Adipose tissue (tissue), 3 donors: Measurements from ENCODE around the gene DLG2. TPM values are rescaled to one million over a fixed set of nuclear protein-coding genes. Genes with fewer than 3 reads are reported as not detected.

ENCODE experiments used
- H3K27ac ChIP-seq: one replicate; pipeline ENCODE4 v1.5.1; 2013; ENCODE audit warnings: low read depth, low read length
- WGBS, 3 donors: extraction: QIAGEN DNeasy Blood & Tissue Kit; methylation state at CpG; one replicate each; pipeline ENCODE4 v1.1.7; 2013; 5-methylcytosine and 5-hydroxymethylcytosine counted together
- polyA plus RNA-seq, 3 donors: library from polyadenylated mRNA; stranded (reverse); fragments of 200-250 nt; gene quantifications; one replicate each; pipeline ENCODE4 v1.2.3, GENCODE V29; 2013
- donor health status: healthy with polysubstance abuse.
- donor health status: Bipolar disorder and iron deficiency.
- donor health status: healthy.

Gene DLG2
- polyA plus RNA-seq, 3 donors, result 0.51 to 1.7 (median 0.91) TPM

- 47 to 49% (median 49%) methylated on average over 2 of the region's 2 CpGs for WGBS, 3 donors
- H3K27ac ChIP-seq, result no peak overlapping the region
These were observed 1810.5 kb downstream of the DLG2 start for GRCh38 chr11:83816572-83817187.

- no peak overlapping the region for H3K27ac ChIP-seq
- WGBS, 3 donors, result 57 to 62% (median 60%) methylated on average over 1 of the region's 1 CpG
These were observed 1811.4 kb downstream of the DLG2 start for GRCh38 chr11:83815736-83816135.

DNA sequence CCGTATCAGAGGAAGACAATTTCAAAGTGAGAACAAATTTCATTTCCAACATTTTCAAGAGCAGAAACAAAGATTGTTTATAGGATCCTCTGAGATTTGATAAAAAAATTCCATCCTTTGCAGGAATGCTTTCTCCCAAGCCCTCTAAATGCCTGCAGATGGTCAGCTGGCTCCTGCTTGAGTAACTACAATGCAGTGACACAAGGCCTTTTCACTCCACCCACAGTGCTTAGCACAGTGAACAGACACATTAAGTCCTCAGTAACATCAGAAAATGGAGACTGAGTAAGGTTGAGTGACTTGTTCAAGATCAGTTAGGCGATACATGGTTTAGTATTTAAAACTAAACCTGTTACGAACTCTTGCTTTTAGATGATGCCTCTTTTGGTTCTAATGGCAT lies 1813.8 kb downstream of the DLG2 start:
- 74 to 97% (median 94%) methylated on average over 3 of the region's 3 CpGs for WGBS, 3 donors
- H3K27ac ChIP-seq, result no peak overlapping the region

DNA sequence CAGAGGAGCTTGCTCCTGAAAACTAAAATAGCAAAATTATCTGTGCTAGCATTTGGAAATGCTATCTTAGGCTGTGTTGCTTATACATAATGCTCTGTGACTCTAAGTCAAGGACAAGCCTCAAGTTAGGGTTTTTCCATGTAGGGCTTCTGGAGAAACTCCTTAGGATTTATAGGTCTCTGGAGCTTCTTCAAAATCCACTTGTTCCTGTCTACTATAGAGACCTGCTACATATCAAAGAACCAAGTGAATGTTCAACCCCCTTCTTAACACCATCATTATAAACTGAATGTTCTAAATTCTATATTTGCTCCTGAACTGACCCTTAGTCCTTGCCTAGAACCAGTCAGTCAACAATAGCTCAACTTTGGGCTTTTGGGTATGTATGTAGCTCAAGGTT lies 1817.9 kb downstream of the DLG2 start:
- H3K27ac ChIP-seq, result no peak overlapping the region

- no peak overlapping the region for H3K27ac ChIP-seq
- WGBS, 3 donors, result 85 to 92% (median 90%) methylated on average over 1 of the region's 1 CpG
These were observed 1825.3 kb downstream of the DLG2 start for GRCh38 chr11:83801799-83802198.

GRCh38 chr11:83793310-83793709 lies 1833.8 kb downstream of the DLG2 start:
- WGBS, 3 donors, result 60 to 65% (median 60%) methylated on average over 2 of the region's 2 CpGs

GRCh38 chr11:83791557-83791956 lies 1835.6 kb downstream of the DLG2 start:
- no peak overlapping the region for H3K27ac ChIP-seq
- 94 to 97% (median 94%) methylated on average over 17 of the region's 17 CpGs for WGBS, 3 donors

More at GRCh38 chr11:83793310-83793709, 1833.8 kb downstream of the DLG2 start:
- H3K27ac ChIP-seq, result no peak overlapping the region

DNA sequence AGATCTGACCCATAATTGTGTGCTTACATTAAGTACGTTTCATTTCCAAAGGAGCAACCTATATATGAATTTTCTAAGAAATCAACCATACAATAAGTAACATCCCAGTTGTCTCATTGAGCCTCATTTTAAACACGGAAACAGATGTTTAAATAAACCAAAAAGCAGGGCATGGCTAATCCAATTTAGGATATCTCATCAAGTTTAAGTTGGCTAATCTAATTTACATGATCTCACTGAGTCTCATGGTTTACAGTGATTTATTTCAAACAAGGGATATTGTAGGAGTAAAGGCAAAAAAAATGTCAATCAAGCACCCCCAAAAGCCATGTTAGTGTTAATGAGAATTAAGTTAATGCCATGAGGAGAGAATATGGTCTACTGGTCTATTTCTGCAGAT lies 1841.2 kb downstream of the DLG2 start:
- H3K27ac ChIP-seq, result no peak overlapping the region
- WGBS, 3 donors, result 78 to 91% (median 86%) methylated on average over 2 of the region's 2 CpGs

GRCh38 chr11:83784419-83784818 lies 1842.7 kb downstream of the DLG2 start:
- WGBS, 3 donors, result 39 to 88% (median 88%) methylated on average over 1 of the region's 1 CpG
- H3K27ac ChIP-seq, result no peak overlapping the region

DNA sequence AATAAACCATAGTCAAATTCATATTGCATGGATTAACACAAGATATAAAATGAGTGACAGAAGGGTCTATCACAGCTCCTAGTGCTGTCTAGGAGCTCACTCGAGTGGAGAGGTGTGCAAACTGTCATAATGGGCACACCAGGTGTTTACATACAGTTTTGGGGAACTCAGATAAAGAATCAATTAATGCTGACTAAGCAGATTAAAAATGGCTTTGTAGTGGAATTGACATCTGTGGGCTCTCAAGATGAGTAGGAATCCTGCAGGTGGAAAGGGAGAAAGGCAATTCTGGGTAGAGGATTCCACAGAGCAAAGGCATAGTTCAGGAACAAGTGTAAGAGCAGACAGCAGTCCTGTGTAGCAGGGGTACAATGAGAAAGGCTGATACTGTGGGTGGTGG lies 1844.8 kb downstream of the DLG2 start:
- 36 to 48% (median 41%) methylated on average over 1 of the region's 1 CpG for WGBS, 3 donors
- H3K27ac ChIP-seq, result no peak overlapping the region

DNA sequence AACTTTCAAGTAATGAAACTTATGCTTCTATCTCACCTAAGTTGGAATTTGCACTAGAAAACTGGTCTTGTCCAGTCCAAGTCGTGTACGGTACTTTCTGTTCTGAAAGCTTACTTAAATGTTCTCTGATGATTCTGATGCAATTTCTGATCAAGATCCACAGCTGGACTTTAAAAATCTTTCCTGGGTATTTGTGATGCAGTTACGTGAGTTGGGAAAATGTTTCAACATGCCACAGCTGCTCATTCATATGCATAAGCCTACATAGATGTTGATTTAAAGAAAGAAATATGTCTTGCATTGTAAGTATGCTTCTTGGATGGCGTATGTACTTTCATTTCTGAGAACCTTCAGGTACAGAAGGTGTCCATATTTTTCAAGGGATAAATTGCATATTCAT lies 1847.3 kb downstream of the DLG2 start:
- WGBS, 3 donors, result 89 to 91% (median 89%) methylated on average over 4 of the region's 4 CpGs
- H3K27ac ChIP-seq, result no peak overlapping the region

DNA sequence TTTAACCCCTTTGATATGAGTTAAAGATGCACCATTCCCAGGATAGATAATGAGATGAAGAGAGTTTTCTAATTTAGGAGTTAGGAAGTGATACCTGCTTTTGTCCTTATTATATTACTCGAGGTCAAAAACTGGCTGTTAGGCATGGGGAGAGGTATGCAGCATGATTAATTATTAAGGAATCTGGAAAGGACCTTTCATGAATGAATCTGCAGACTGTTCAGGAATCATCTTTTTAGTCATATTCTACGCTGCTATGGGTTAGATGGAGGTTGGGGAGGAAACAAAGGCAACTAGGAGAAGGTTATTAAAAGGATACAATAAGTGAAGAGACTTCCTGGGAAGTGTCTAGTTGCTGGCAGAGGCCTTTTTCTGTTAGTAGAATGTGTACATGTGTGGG lies 1848.5 kb downstream of the DLG2 start:
- 43 to 66% (median 57%) methylated on average over 2 of the region's 2 CpGs for WGBS, 3 donors
- H3K27ac ChIP-seq, result no peak overlapping the region

- 66 to 83% (median 69%) methylated on average over 7 of the region's 7 CpGs for WGBS, 3 donors
- no peak overlapping the region for H3K27ac ChIP-seq
These were observed 1852.9 kb downstream of the DLG2 start for GRCh38 chr11:83773950-83774880.

- WGBS, 3 donors, result 63 to 70% (median 64%) methylated on average over 3 of the region's 3 CpGs
- H3K27ac ChIP-seq, result no peak overlapping the region
These were observed 1858.7 kb downstream of the DLG2 start for GRCh38 chr11:83768489-83768888.

DNA sequence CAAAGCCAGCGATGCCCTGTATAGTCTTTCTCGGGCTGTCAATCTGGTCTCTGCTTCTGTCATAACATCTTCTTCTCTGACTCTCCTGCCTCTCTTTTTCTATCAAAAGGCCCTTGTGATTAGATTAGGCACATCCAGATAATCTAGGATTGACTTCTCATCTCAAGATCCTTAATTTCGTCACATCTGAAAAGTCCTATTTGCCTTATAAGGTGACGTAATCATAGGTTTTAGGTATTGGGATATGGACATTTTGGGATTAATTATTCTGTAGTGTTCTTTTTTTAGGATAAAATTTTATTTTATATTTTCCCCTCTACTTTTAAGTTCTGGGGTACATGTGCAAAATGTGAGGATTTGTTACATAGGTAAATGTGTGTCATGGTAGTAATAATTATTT lies 1860.2 kb downstream of the DLG2 start:
- 89 to 92% (median 92%) methylated on average over 4 of the region's 4 CpGs for WGBS, 3 donors
- H3K27ac ChIP-seq, result no peak overlapping the region

DNA sequence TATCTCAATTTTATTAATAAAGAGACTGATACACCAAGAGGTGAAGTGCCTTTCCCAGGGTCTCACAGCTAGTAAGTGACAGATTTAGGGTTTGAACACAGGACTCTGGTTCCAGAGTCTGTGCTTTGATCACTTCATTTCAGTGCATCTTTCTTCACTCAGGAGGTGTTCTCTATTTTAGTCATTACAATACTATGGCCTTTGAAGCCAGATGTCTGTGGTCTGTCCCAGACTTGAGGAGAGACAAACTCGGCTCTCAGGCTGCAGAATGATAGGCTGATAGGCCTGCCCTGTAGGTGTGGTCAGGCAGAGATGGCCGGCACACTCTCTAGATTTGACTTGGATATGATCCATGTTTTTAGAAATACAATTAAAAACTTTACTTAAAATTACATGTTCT lies 1862.5 kb downstream of the DLG2 start:
- WGBS, 3 donors, result 41 to 68% (median 53%) methylated on average over 2 of the region's 2 CpGs
- no peak overlapping the region for H3K27ac ChIP-seq

GRCh38 chr11:83760932-83761331 lies 1866.2 kb downstream of the DLG2 start:
- no peak overlapping the region for H3K27ac ChIP-seq
- 72 to 77% (median 74%) methylated on average over 1 of the region's 1 CpG for WGBS, 3 donors

DNA sequence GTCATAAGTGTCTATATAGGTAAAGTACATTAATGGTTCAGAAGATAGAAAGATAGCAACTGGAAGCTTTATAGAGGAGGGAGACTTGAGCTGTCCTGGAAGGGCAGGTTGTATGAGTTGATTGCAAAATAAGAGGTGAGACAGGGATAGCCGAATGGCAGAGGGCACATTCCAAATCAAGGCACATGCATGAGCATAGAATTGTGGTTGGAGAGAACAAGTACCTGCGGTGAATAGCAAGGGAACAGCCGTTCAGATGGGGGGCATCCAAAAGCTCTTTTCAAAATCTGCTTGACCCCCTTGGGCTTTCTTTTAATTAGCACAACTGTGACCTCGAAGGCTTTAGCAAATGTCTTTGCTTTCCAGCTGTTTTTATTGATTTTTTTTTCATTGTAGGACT lies 1868.0 kb downstream of the DLG2 start:
- WGBS, 3 donors, result 58 to 78% (median 67%) methylated on average over 4 of the region's 4 CpGs
- no peak overlapping the region for H3K27ac ChIP-seq

DNA sequence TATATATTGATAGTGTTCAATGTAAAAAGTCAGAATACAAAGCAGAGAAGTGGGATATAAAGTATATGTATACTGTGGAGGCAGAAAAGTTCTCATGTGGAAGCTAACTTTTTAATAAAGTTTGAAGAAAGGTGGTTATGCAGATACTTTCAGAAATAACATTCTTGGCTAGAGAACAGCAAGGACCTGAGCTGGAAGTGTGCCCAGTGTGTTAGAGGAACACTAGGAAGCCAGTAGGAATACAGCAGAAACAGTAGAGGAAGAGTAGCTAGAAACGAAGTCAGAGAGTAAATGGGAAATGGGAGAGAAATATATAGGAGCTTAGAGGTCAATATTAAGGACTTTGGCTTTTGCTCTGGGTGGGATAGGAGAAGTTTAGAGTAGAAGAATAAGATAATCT lies 1876.1 kb downstream of the DLG2 start:
- WGBS, 3 donors, result 47 to 52% (median 52%) methylated on average over 1 of the region's 1 CpG
- no peak overlapping the region for H3K27ac ChIP-seq
